Naive thymus-derived CD4-positive, alpha-beta T cell (primary cell): Measurements from ENCODE around the gene UGT1A5. TPM values are rescaled to one million over a fixed set of nuclear protein-coding genes. Genes with fewer than 3 reads are reported as not detected.
"Not testable (repeated sequence)": the region's sequence is repeated elsewhere in the genome, so short reads cannot be mapped to it uniquely, and the experiment has no call there.

ENCODE experiments used
- ATAC-seq: fragments of 150-1000 bp; cut with Tn5 transposase; 2 replicates; pipeline ENCODE4 v1.10.0; 2021; ENCODE audit warnings: mild to moderate bottlenecking, moderate library complexity
- CTCF ChIA-PET: fragments of 350-600 bp; sonication (Branson Sonifier 250); formaldehyde crosslinking; loops from one replicate; lab custom pipeline; 2021; ENCODE audit warnings: antibody characterized with exemption; lab: Charles Lee
- POLR2A ChIA-PET: fragments of 350-600 bp; sonication (Branson Sonifier 250); formaldehyde crosslinking; loops from one replicate; lab custom pipeline; 2021; ENCODE audit warnings: antibody characterized with exemption, inconsistent platforms; lab: Charles Lee
- DNase-seq, 9 donors: peaks; one replicate each; pipeline versions ENCODE4 v3.0.0 to v3.0.0-alpha.2; 2020 to 2022; ENCODE audit warnings: mixed read lengths in 1 of 9
- H3K27ac ChIP-seq: one replicate; pipeline ENCODE4 v1.7.0; 2013; ENCODE audit warnings: mild to moderate bottlenecking, low read depth, low read length, moderate library complexity
- H3K27me3 ChIP-seq, 2 donors: one replicate each; pipeline ENCODE4 v1.7.0; 2013; ENCODE audit warnings: low read length in 2 of 2, mild to moderate bottlenecking in 2 of 2, moderate library complexity in 2 of 2; ENCODE audit not compliant: control insufficient read depth in 2 of 2, insufficient read depth in 2 of 2
- H3K36me3 ChIP-seq, 3 experiments: 1 replicate in 2 of 3; 2 replicates in 1 of 3; pipeline ENCODE4 v1.7.0; 2013; ENCODE audit warnings: low read length in 3 of 3, mild to moderate bottlenecking in 3 of 3, moderate library complexity in 1 of 3; ENCODE audit not compliant: insufficient read depth in 3 of 3, control insufficient read depth in 2 of 3
- H3K4me1 ChIP-seq, 2 donors: one replicate each; pipeline ENCODE4 v1.7.0; 2013; ENCODE audit warnings: low read length in 2 of 2, mild to moderate bottlenecking in 2 of 2, moderate library complexity in 1 of 2; ENCODE audit not compliant: control insufficient read depth in 2 of 2, insufficient read depth in 2 of 2
- H3K4me3 ChIP-seq: 2 replicates; pipeline ENCODE4 v1.7.0; 2013; ENCODE audit warnings: mild to moderate bottlenecking, low read length
- H3K9me3 ChIP-seq, 3 experiments: 1 replicate in 2 of 3; 2 replicates in 1 of 3; pipeline ENCODE4 v1.7.0; 2013; ENCODE audit warnings: low read length in 3 of 3; ENCODE audit not compliant: control insufficient read depth in 2 of 3
- H3K27ac Mint-ChIP-seq, 9 donors: one replicate each; pipeline ENCODE4 v1.8.0; 2020 to 2022; ENCODE audit warnings: mixed read lengths in 9 of 9, mild to moderate bottlenecking in 8 of 9, moderate library complexity in 5 of 9, inconsistent platforms in 2 of 9
- H3K27me3 Mint-ChIP-seq, 5 donors: one replicate each; pipeline ENCODE4 v1.8.0; 2021 to 2022; ENCODE audit warnings: mixed read lengths in 5 of 5, mild to moderate bottlenecking in 1 of 5
- H3K36me3 Mint-ChIP-seq, 5 donors: one replicate each; pipeline ENCODE4 v1.8.0; 2020 to 2022; ENCODE audit warnings: mixed read lengths in 5 of 5, mild to moderate bottlenecking in 3 of 5, inconsistent platforms in 1 of 5
- H3K4me1 Mint-ChIP-seq, 7 donors: one replicate each; pipeline ENCODE4 v1.8.0; 2020 to 2022; ENCODE audit warnings: mixed read lengths in 7 of 7, mild to moderate bottlenecking in 3 of 7, inconsistent platforms in 1 of 7
- H3K4me3 Mint-ChIP-seq, 10 donors: one replicate each; pipeline ENCODE4 v1.8.0; 2020 to 2022; ENCODE audit warnings: mild to moderate bottlenecking in 10 of 10, mixed read lengths in 10 of 10, moderate library complexity in 6 of 10, inconsistent platforms in 2 of 10
- H3K9me3 Mint-ChIP-seq, 11 donors: one replicate each; pipeline ENCODE4 v1.8.0; 2020 to 2022; ENCODE audit warnings: mixed read lengths in 11 of 11, mild to moderate bottlenecking in 4 of 11, inconsistent platforms in 1 of 11, moderate library complexity in 1 of 11
- intact Hi-C, 2 donors: fragments of 100-400 bp; cut with micrococcal nuclease; formaldehyde crosslinking; loops; one replicate each; pipeline ENCODE4 v1.15.1; 2023
- polyA plus RNA-seq, 2 donors: library from polyadenylated mRNA; unstranded; fragments of 300-500 nt; fragmentation: Illumina TruSeq; gene quantifications; one replicate each; pipeline ENCODE4 v1.2.3, GENCODE V29; 2021
- total RNA-seq, 6 experiments: library from RNA in 5 of 6; stranded (reverse) in 5 of 6; gene quantifications; 1 replicate in 5 of 6; 2 replicates in 1 of 6; pipeline ENCODE4 v1.2.3 and lab custom pipeline; 2021 to 2026

The UGT1A5 gene
- total and polyA plus RNA-seq, 7 experiments from 2014 or later, result not detected

GRCh38 chr2:233700842-233701241 is 11.9 kb upstream of the UGT1A5 start:
- H3K4me1 ChIP-seq, H3K27me3 ChIP-seq, H3K4me3 ChIP-seq, DNase-seq, POLR2A ChIA-PET, ATAC-seq, intact Hi-C loops, CTCF ChIA-PET, H3K4me3 Mint-ChIP-seq, H3K9me3 ChIP-seq, H3K36me3 ChIP-seq, H3K36me3 Mint-ChIP-seq, H3K4me1 Mint-ChIP-seq, H3K27ac Mint-ChIP-seq, H3K27ac ChIP-seq: not testable (repeated sequence)
- peaks cover 0 to 10% (median 3%) of the 10 kb centered on the region in 11 donors for H3K9me3 Mint-ChIP-seq
- H3K27me3 Mint-ChIP-seq, result peaks cover 12 to 33% (median 14%) of the 10 kb centered on the region in 5 donors

- ATAC-seq (no peak), DNase-seq (no peak)
- peaks cover 0 to 10% (median 3%) of the 10 kb centered on the region in 11 donors for H3K9me3 Mint-ChIP-seq
- peaks cover 0 to 5% (median 0%) of the 10 kb centered on the region in 5 donors for H3K36me3 Mint-ChIP-seq
- CTCF ChIA-PET, result no interaction called here
- Histone ChIP-seq H3K27me3 (peaks cover 0 to 4% of the 10 kb centered on the region in 2 donors), H3K4me3 (no peak overlapping the region), H3K4me1 (no peaks in the 10 kb centered on the region), H3K36me3 (no peaks in the 10 kb centered on the region), H3K9me3 (no peaks in the 10 kb centered on the region), H3K27ac (no peak overlapping the region)
- POLR2A ChIA-PET, result no interaction called here
- H3K4me1 Mint-ChIP-seq, result no peaks in the 10 kb centered on the region
- intact Hi-C loops, result no loop called here
- no peak overlapping the region for H3K27ac Mint-ChIP-seq
- H3K4me3 Mint-ChIP-seq, result no peak overlapping the region
- H3K27me3 Mint-ChIP-seq, result peaks cover 12 to 25% (median 14%) of the 10 kb centered on the region in 5 donors
Measured at GRCh38 chr2:233702238-233702637, 10.5 kb upstream of the UGT1A5 start.

DNA sequence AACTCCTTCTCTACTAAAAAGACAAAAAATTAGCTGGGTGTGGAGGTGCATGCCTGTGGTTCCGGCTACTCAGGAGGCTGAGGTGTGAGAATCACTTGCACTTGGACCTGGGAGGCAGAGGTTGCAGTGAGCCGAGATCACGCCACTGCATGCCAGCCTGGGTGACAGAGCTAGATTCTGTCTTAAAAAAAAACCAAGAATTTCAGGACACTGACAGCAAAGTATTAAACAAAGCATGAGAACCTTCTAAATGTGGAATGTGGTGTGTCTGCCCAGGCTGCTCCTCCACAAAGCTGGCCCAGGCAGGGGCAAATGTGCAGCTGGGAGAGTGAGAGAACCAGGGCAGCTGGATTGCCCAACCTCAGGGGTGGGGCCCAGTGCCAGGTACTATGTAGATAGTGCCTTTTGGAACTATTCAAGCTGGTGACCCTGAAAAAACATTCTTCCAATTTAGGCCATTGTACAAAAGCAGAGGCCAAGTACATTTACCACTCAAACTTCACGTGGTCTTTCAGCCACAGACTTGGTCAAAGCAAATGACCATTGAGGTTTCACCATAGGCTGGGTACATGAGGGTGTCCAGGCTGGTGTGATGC is 6.7 kb upstream of the UGT1A5 start:
- Mint-ChIP-seq H3K9me3 (peaks cover 0 to 10% (median 3%) of the 10 kb centered on the region in 11 donors), H3K36me3 (peaks cover 0 to 5% (median 0%) of the 10 kb centered on the region in 5 donors), H3K4me3 (no peak overlapping the region), H3K4me1 (no peaks in the 10 kb centered on the region), H3K27ac (no peak overlapping the region), H3K27me3 (peaks cover 9 to 32% (median 14%) of the 10 kb centered on the region in 5 donors)
- ATAC-seq (no peak), DNase-seq (no peak)
- no peak overlapping the region for H3K27ac ChIP-seq
- H3K9me3 ChIP-seq, result no peaks in the 10 kb centered on the region
- H3K4me3 ChIP-seq, result no peak overlapping the region
- no peaks in the 10 kb centered on the region for H3K4me1 ChIP-seq
- intact Hi-C loops, result no loop called here
- ChIA-PET CTCF (no interaction called here), POLR2A (no interaction called here)
- H3K36me3 ChIP-seq, result no peaks in the 10 kb centered on the region
- H3K27me3 ChIP-seq, result peaks cover 0 to 7% of the 10 kb centered on the region in 2 donors

- peaks cover 13 to 33% (median 19%) of the 10 kb centered on the region in 5 donors for H3K27me3 Mint-ChIP-seq
- ChIA-PET CTCF (no interaction called here), POLR2A (no interaction called here)
Measured at GRCh38 chr2:233706720-233707119, 6.0 kb upstream of the UGT1A5 start.

GRCh38 chr2:233707940-233708644 is 4.6 kb upstream of the UGT1A5 start:
- H3K27me3 Mint-ChIP-seq, result peaks cover 13 to 31% (median 25%) of the 10 kb centered on the region in 5 donors
- POLR2A ChIA-PET, result no interaction called here

More at GRCh38 chr2:233706720-233707119, 6.0 kb upstream of the UGT1A5 start:
- no peak for DNase-seq
- H3K4me3 Mint-ChIP-seq, result no peak overlapping the region
- no peaks in the 10 kb centered on the region for H3K4me1 Mint-ChIP-seq
- intact Hi-C loops, result no loop called here
- H3K36me3 Mint-ChIP-seq, result peaks cover 0 to 5% (median 0%) of the 10 kb centered on the region in 5 donors
- H3K9me3 Mint-ChIP-seq, result peaks cover 0 to 10% (median 3%) of the 10 kb centered on the region in 11 donors
- no peaks in the 10 kb centered on the region for H3K9me3 ChIP-seq
- no peaks in the 10 kb centered on the region for H3K4me1 ChIP-seq
- H3K4me3 ChIP-seq, result no peak overlapping the region
- ATAC-seq, result no peak
- H3K36me3 ChIP-seq, result no peaks in the 10 kb centered on the region
- no peak overlapping the region for H3K27ac Mint-ChIP-seq
- H3K27ac ChIP-seq, result no peak overlapping the region
- peaks cover 0 to 7% of the 10 kb centered on the region in 2 donors for H3K27me3 ChIP-seq

GRCh38 chr2:233708942-233709341 is 3.8 kb upstream of the UGT1A5 start:
- ATAC-seq, result no peak
- DNase-seq, result no peak
- H3K27ac ChIP-seq, result no peak overlapping the region
- intact Hi-C loops, result no loop called here
- peaks cover 0 to 7% of the 10 kb centered on the region in 2 donors for H3K27me3 ChIP-seq
- no peaks in the 10 kb centered on the region for H3K36me3 ChIP-seq
- no peaks in the 10 kb centered on the region for H3K4me1 ChIP-seq
- Mint-ChIP-seq H3K27ac (no peak overlapping the region), H3K9me3 (peaks cover 0 to 8% (median 3%) of the 10 kb centered on the region in 11 donors), H3K4me3 (no peak overlapping the region), H3K4me1 (peaks cover 0 to 4% (median 0%) of the 10 kb centered on the region in 7 donors), H3K27me3 (peaks cover 20 to 36% (median 25%) of the 10 kb centered on the region in 5 donors), H3K36me3 (peaks cover 0 to 4% (median 0%) of the 10 kb centered on the region in 5 donors)
- ChIA-PET POLR2A (no interaction called here), CTCF (no interaction called here)
- H3K9me3 ChIP-seq, result no peaks in the 10 kb centered on the region
- H3K4me3 ChIP-seq, result no peak overlapping the region

More at GRCh38 chr2:233707940-233708644, 4.6 kb upstream of the UGT1A5 start:
- no peaks in the 10 kb centered on the region for H3K4me1 Mint-ChIP-seq
- H3K27ac Mint-ChIP-seq, result no peak overlapping the region
- H3K4me3 Mint-ChIP-seq, result no peak overlapping the region
- intact Hi-C loops, result no loop called here
- DNase-seq, result no peak
- H3K4me1 ChIP-seq, result no peaks in the 10 kb centered on the region
- no peaks in the 10 kb centered on the region for H3K36me3 ChIP-seq
- peaks cover 0 to 10% (median 3%) of the 10 kb centered on the region in 11 donors for H3K9me3 Mint-ChIP-seq
- H3K4me3 ChIP-seq, result no peak overlapping the region
- peaks cover 0 to 5% (median 0%) of the 10 kb centered on the region in 5 donors for H3K36me3 Mint-ChIP-seq
- ATAC-seq, result no peak
- no peak overlapping the region for H3K27ac ChIP-seq
- H3K9me3 ChIP-seq, result no peaks in the 10 kb centered on the region
- H3K27me3 ChIP-seq, result peaks cover 0 to 7% of the 10 kb centered on the region in 2 donors
- CTCF ChIA-PET, result no interaction called here
